NCI-H2171 treated with DMSO at 0.1 percent for 48 hours (cell line): ENCODE measurements around the gene UROD.
"Not testable (repeated sequence)": the region's sequence is repeated elsewhere in the genome, so short reads cannot be mapped to it uniquely, and the experiment has no call there.

Experiments
- DNase-seq: peaks from one replicate; lab custom pipeline; 2025; lab: John Stamatoyannopoulos, UW

UROD gene

GRCh38 chr1:45011837-45012638, at the start of gene UROD:
TSS of gene UROD (plus strand) at chr1:45012254. CDS start at chr1:45012266, 12 bp downstream.
- DNase-seq, result peak; percentile 96

DNA sequence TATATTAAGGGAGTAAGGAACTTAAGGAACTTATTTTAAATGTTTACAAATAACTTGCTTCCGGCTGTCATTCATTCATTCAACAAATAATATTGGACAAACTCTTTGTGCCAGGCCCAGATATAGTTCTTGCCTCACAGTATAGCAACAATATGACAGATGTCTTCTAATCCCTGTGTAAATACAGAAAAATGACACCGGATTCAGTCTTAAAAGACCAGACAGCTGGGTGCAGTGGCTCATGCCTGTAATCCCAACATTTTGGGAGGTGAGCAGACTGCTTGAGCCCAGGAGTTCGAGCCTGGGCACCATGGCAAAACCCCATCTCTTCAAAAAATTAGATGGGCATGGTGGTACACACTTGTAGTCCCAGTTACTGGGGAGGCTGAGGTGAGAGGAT, 49.3 kb upstream of the UROD start:
- peak; percentile 90 for DNase-seq

- DNase-seq, result no peak
These were observed 47.7 kb upstream of the UROD start for GRCh38 chr1:44964396-44964795.

DNA sequence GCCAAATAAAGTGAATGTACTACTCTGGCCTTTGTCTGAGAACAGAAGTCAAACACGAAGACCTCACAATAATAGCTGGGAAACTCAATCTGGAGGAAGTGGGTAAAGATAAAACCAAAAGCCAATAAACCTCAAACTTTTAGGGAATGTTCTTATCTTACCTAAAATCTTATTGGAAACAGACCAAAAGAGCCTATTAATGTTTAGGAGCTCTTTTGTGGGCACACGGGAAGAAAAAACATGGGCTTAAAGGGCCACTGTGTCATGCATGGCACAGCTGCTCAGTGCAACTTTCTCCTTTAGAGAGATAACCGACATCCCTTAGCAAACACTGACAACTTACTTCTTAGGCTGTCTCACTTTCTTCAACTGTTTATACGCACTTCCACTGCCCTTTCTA, 41.7 kb upstream of the UROD start:
- no peak for DNase-seq

GRCh38 chr1:44973645-44974044, 38.4 kb upstream of the UROD start:
- no peak for DNase-seq

- no peak for DNase-seq
These were observed 35.8 kb upstream of the UROD start for GRCh38 chr1:44976252-44976651.

- DNase-seq, result not testable (repeated sequence)
These were observed 34.7 kb upstream of the UROD start for GRCh38 chr1:44977372-44977771.

DNA sequence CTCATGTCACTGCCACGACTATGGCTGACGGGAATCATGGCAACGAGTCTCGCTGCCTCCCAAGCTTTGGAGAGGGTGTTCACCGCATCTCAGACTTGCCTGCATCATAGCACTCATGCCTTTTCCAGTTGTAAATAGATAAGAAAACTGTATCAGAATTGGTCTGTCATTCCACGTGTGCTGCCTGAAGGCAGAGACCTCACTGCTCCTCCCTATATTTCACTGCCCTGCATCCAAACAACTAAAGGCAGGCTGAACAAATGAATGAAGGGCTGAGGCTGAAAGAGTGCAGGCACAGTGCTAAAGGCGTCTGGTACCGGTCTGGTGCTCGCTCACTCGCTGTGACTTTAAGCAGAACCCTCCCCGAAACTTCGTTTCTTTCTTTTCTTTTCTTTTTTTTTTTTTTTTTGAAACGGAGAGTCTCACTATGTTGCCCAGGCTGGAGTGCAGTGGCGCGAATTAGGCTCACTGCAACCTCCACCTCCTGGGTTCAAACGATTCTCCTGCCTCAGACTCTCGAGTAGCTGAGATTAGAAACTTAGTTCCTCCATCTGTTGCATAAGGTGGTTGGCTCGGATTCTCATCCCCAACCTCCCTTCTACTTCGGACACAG, 26.2 kb upstream of the UROD start:
- DNase-seq, result no peak

- DNase-seq, result no peak
These were observed 23.4 kb upstream of the UROD start for GRCh38 chr1:44988531-44989156.

DNA sequence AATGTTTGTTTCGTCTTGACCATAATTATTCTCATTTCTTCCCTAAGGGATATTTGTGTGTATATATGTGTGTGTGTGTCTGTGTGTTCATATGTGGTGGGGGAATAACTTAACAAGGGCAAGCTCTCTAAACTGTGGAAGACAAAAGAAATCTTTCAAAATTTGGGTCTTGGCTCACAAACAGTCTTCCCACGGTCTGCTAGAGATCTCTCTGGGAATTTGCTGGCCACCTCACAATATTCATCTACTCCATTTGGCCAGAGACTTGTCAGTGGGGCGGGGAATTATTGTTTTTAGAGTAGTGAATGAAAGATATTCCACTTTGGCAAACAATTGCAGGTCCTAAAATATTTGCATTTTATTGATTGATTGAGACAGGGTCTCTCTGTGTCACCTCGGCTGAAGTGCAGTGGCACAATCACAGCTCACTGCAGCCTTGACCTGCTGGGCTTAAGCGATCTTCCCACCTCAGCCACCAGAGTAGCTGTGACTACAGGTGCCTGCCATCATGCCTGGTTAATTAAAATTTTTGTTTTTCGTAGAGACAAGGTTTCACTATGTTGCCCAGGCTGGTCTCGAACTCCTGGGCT, 17.6 kb upstream of the UROD start:
- no peak for DNase-seq

DNA sequence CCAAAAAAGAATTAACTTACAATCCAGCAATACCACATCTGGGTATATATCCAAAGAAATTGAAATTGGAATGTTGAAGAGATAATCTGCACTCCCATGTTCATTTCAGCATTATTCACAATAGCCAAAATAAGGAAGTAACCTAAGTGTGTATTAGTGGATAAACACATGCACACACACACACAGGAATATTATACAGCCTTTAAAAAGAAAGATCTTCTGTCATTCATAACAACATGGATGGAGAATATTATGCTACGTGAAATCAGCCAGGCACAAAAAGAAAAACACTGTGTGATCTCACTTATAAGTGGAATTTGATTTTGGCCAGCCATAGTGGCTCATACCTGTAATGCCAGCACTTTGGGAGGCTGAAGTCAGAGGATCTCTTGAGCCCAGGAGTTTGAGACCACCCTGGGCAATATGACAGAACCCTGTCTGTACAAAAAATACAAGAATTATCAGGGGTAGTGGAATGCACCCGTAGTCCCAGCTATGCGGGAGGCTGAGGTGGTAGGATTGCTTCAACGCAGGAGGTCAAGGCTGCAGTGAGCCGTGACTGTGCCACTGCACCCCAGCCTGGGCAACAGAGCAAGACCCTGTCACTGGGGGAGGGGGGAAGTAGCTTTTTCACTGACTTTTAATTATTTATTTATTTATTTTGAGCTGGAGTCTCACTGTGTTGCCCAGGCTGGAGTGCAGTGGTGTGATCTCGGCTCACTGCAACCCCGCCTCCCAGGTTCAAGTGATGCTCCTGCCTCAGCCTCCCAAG, 16.4 kb upstream of the UROD start:
- DNase-seq, result no peak

DNA sequence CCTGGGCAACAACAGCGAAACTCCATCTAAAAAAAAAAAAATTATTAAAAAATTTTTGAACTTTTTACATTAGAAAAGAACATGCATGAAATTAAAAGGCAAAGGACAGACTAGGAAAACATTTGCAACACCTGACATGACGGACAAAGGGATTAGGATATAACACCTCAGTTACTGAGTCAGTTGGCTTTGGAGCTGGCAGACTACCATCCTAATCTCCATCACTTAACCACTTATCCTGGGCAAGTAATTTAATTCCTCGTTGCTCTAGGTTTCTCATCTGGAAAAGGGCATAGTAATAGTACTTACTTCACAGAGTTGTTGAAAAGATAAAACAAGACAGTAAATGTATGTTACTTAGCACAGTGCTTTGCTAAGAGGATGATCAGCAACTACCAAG, 12.8 kb upstream of the UROD start:
- no peak for DNase-seq

DNA sequence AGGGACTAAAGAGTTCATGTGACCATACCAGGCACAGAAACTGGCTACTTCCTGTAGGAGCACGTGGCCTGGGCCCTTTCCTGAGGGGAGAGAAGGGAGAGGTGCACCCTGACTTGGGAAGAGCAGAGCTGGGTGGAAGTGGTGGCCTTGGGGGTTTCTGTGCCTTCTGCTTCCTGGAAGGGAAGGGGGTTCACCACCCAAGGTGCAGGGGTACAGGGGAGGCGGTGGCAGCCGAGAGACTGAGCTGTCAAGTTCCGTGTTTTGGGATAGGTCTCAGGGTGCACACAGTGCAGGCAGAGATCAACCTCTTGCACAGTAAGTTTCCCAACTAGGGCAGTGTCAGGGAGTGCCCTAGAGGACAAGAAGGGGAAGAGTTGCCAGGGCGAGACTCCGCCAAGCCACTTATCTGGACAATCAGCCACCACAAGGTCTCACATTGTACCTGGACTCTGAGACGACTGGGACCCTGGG, 11.0 kb upstream of the UROD start:
- no peak for DNase-seq

DNA sequence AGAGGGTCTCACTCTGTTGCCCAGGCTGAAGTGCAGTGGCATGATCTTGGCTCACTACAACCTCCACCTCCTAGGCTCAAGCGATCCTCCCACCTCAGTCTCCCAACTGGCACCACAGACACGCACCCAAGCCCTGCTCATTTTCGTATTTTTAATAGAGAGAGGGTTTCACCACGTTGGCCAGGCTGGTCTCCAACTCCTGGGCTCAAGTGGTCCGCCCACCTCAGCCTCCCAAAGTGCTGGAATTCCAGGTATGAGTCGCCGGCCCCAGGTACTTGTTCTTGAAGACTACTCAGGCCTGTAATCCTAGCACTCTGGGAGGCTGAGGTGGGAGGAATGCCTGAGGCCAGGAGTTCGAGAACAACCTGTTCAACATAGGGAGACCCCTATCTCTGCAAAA, 10.5 kb upstream of the UROD start:
- DNase-seq, result not testable (repeated sequence)

DNA sequence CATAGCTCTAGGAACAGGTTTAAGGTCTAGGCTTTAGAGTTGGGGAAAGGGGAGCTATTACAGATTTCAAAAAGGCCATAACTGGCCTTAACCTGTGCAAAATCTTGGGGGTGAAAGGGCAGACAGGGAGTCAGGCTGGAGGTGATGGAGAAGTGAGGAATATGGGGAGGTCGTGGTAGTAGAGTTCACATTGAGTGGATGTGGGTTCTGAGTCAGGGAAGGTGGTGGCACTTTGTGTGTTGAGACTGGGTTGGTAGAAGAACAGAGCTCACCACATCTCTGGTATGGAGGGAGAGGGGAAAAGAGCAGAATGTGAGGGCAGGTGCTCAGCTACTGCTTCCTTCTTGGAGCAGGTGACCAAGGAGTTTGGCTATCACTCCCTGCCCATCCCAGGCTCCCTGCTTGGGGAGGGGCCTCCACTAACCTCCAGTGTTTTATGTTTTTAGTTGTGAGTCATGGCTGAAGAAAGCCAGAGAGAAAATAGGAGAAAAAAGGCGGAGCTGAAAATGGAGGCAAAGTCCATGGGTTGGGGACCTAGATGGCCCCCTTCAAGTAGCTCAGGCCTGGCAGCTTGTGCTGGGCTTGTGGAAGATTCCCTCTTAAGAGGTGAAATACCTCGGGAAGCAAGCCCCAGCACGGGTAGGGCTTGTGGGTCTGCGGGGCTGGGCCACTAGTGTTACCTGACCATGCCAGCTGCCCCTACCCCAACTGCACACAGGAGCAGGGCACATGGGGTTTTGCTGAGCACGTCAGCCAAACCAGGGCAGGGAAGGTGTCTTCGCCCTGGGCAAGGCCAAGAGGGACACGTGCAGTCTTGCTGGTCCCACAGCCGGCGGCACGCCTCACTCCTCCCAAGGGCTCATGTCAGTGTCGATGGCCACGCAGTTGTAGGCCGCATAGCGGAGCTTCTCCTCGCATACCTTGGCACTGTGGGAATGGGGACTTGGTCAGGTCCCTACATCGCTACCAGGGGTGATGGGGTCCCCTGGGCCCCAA, 9.1 kb upstream of the UROD start:
- no peak for DNase-seq

DNA sequence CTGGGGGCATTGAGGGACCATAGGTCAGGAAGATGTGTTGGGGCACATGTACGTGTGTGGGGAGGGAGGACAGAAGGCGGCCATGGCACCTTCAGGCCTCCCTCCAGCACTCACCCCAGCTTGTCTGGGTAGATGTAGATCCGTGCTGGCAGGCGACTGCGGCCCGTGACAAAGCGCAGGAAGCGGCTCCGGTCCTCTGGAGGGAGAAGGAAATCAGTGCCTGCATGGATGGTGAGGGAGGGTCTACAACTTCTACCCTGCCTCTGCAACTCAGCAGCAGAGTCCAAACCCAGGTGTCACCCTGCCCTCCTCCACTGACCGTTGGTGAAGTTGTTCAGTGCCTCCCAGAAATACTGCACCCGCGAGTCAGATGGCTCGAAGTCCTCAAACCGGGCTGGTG, 8.3 kb upstream of the UROD start:
- DNase-seq, result no peak

- no peak for DNase-seq
These were observed 7.7 kb upstream of the UROD start for GRCh38 chr1:45004281-45004920.

DNA sequence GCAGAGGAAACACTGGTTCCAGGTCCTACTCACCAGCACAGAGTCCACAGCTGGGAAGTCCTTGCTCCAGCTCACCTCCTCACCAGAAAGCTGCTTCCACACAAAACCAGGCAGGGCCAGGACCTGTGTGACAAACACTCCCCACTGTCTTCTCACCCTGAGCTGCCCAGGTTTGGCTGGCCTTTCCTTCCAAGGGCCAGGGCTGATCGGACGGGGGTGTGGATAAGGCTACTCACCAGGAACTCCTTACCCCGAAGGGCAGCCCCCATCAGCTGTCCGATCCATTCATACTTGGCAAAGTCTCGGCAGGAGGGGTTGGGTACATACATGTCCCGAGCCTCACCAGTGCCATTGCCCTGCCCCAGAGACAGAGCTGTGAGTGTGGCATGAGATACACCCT, 6.3 kb upstream of the UROD start:
- DNase-seq, result no peak

GRCh38 chr1:45007311-45007710, 4.7 kb upstream of the UROD start:
- DNase-seq, result no peak

DNA sequence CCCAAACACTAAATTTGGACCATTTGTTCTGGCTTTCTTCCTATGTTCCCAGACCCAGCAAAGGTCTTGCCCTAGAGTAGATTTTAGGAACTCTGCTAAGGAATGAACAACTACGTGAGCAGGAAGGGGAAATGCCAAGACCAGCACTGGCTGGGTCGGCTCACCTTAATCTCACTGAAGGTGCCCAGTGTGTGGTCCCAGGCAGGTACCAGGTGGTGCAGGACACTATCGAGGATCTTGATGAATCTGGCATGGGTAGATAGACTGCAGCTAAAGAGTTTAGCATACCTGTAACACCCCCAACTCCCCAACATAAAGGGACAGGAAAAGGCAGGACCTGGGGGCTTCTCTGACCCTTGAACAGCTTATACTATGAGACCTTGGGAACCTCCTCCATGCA, 4.0 kb upstream of the UROD start:
- no peak for DNase-seq
